HG02610 (cell line): ENCODE results near the gene TGFBR3L.

Experiments used
- ATAC-seq: cut with Tn5 transposase; IDR thresholded peaks from one replicate; pipeline ENCODE4 v1.9.1; 2021; ENCODE audit warnings: mild to moderate bottlenecking, moderate library complexity; ENCODE audit not compliant: unreplicated experiment

Gene TGFBR3L

DNA sequence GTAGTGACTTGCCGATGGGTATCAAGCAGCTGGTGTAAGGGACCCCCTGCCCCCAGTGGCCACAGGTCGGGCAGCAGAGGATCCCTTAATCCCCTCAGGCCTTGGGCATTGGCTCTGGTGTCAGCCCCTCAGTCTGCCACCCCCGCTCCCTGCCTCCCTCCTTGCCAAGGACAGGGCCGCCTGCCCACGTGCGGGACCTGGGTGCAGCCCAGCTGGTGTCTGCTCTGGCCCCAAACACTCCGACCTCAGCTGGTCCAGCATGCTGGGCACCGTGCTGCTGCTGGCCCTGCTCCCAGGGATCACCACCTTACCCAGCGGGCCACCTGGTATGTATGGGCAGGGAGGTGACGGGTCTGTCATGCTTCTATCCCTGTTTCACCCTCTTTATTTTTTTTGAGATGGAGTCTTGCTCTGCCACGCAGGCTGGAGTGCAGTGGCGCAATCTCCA lies at the start of gene TGFBR3L:
TGFBR3L (plus strand) TSS at position 233 of the 448 bp plus-strand sequence.
- ATAC-seq, result no peak

DNA sequence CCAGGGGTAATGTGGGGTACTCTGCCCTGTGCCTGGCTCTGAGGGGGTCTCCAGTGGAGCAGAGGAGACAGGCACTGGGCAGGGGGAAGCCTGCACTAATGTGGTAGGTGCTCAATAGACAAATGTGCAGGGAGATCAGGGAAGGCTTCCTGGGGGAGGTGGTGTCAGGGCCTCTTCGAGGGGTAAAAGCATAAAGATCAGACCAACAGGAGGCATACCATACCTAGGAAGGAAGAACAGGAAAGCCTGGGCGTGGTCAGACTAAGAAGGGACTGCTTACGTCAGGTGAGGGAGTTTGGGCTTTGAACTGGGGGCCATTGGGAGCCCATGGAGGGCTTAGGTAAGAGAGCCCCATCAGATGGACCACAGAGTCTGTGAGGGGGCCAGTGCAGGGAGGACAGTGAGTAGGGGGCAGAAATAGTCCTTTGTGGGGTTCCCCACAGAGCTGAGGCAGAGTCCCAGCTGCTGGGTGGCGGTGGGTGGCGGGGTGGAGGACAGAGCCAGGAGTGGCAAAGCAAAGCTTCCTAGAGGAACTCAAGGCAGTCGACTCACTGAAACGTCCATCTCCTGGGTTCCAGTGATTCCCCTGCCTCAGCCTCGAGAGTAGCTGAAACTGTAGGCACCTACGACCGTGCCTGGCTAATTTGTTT lies 49.2 kb upstream of the TGFBR3L start:
- ATAC-seq, result no peak

DNA sequence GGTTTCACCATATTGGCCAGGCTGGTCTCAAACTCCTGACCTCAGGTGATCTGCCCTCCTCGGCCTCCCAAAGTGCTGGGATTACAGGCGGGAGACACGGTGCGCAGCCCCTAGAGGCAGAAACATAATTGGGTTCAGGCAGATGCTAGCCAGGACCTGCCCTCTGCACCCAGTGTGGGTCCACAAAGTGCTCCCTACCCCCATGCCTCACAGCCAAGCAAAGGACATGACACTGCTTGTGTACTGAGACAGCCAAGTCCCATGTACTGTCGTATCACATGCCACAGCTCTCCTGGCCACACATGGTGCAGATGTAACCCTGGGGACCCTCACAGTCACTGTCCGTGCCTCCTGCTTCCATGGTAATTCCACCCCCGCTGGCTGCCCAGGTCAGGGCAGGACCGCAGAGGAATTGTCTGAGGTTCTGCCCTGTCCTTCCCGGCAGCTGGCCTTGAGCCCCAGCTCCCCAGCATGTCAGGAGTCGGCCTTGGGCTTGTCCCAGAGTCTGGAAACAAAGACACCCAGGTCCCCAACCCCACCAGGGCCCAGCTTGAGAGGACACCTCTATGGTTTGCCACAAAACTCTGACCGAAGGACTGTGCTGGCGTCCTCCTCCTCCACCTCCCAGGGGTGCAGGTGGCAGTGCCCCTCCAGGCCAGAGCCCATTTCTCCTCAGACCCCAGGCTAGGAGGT lies 48.1 kb upstream of the TGFBR3L start:
- no peak for ATAC-seq

DNA sequence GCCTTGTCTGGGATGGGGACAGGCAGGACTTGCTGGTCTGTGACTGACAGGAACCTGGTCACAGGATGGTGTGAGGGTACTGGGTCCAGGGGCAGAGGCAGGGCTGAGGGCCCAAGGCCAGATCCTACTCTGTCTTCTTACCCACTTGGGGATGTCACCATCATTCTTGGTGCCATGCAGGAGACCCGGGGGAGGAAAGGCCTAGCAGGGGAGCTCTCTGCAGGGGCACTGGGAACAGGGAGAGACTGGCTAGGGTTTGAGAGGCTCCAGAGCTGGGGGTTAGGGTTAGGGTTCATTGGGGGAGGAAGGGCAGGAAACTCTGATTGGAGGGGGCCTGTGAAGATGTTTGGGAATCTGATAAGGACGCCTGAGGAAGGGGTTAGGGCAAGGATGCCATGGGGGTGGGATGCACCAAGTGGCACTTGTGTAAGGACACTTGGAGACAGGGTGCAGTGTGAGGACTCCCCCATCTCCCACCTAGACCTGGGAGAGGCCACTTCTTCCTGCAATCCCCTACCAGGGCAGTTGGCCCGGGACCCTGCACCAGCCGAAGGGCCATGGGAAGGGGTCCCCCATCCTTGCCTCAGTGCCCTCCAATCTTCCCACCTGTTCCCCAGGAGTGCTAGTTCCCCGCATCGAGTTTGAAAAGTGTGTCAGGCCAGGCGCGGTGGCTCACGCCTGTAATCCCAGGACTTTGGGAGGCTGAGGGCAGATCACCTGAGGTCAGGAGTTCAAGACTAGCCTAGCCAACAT lies 47.4 kb upstream of the TGFBR3L start:
- no peak for ATAC-seq

DNA sequence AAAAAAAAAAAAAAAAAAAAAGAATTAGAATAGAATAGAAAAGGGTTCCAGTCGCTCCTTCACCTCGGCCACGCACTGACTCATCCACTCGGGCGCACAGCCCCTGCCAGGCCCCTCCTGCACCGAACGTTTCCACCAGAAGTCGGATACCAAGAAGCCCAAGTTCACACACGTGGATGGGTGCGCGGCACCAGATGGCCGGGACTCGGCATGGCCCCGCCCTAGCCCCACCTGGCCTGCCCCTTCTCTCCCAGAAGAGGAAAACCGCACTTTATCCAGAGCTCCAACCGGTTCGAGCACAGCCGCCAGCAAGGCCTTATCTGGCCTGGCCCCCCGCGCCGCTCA lies 46.3 kb upstream of the TGFBR3L start:
- ATAC-seq, result no peak

DNA sequence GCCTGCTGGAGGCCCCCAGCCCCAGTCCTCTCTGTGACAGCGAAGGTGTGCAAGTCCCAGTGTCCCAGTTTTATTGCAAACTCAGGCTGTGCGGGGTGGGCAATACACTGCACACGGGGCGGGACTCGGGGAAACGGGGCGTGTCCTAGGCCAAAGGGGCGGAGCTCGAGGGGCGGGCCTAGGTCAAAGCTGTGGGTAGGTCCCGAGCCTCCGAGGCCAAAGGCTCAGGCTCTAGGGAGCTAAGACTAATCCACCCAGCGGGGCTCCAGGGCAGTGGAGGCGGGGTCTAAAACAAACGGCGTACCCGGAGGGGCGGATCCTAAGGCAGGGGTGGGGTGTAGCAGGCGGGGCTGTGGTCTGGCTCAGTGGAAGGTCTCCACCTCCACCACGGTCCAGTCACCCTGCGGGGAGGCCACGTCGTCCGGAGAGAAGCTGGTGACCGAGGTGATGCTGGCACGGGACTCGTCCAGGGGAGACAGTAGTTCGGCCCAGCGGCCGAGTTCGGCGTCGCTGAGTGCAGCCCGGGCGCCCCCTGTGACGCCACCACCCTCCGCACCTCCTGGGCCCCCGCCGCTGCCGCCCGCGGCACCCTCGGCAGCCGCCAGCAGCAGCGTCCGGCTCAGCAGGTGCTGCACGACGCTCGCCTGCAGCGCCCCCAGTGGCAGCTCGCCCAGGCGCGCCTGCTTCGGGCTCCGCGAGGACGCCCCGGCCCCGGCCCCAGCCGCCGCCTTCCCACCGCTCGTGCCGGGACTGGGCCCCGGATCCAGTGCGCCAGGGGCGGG lies 45.8 kb upstream of the TGFBR3L start:
- peak; percentile 58 for ATAC-seq

DNA sequence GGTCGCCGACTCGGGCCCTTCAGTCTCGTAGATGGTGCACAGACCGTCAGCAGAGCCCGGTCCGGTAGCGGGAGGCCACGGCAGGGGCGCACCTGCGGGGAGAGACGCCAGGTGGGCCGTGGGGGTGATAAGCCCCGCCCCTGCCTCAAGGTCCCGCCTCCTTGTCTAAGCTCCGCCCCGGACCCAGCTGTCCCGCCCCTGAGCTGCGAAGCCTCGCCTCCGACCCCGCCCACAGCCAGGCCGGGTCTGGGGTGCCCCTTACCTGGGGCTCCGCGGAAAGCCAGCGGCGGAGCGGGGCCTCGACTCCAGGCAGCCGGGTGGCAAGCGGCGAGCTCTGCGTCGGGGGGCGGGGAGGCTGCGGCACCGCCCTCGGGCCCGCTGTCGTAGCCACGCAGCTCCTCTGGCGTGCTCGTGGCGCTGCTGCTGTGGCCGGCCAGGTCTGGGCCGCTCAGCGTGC lies 45.1 kb upstream of the TGFBR3L start:
- ATAC-seq, result peak; percentile 48

DNA sequence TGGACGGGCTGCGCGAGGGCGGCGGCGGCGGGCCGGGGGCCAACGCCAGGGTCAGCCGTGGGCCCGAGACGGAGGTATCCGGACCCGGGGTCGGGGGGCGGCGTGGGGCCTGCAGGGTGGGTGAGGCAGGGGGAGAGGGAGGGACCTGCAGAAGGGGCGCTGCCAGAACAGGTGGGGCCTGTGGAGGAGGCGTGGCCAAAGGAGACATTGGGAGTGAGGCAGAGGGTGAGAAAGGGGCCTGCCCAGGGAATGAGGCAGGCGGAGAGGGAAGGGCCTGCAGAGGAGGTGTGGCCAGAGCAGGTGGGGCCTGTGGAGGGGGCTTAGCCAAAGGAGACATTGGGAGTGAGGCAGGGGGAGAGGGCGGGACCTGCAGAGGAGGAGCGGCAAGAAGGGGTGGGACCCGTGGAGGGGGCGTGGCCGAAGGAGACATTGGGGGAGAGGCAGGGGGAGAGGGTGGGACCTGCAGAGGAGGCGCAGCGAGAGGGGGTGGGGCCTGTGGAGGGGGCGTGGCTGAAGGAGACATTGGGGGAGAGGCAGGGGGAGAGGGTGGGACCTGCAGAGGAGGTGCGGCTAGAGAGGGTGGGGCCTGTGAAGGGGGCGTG lies 44.6 kb upstream of the TGFBR3L start:
- peak; percentile 4 for ATAC-seq

DNA sequence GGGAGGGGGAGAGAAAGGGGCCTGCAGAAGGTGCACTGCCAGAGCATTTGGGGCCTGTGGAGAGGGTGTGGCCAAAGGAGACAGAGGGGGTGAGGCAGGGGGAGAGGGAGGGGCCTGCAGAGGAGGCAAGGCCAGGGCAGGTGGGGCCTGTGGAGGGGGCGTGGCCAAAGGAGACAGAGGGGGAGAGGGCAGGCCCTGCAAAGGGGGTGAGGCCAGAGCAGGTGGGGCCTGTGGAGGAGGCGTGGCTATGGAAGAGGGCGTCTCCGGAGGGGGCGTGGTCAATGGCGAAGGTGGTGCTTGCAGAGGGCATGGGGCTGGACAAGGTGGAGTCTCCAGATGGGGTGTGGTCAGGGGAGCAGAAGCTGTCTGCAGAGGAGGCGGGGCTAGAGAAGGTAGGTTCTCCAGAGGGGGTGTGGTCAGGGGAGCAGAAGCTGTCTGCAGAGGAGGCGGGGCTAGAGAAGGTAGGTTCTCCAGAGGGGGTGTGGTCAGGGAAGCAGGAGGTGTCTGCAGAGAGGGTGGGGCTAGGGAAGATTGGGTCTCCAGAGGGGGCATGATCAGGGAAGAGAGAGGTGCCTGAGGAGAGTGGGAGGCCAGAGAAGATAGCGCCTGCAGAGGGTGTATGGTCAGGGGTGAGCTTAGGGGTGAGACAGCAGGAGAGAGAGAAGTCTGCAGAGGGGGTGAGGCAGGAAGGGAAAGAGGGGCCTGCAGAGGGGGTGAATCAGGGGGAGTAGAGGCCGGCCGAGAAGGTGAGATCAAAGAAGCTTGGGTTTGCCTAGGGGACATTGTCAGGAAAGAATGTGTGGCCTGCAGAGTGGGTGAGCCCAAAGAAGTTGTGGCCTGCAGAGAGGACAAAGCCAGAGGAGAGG lies 43.8 kb upstream of the TGFBR3L start:
- ATAC-seq, result no peak

DNA sequence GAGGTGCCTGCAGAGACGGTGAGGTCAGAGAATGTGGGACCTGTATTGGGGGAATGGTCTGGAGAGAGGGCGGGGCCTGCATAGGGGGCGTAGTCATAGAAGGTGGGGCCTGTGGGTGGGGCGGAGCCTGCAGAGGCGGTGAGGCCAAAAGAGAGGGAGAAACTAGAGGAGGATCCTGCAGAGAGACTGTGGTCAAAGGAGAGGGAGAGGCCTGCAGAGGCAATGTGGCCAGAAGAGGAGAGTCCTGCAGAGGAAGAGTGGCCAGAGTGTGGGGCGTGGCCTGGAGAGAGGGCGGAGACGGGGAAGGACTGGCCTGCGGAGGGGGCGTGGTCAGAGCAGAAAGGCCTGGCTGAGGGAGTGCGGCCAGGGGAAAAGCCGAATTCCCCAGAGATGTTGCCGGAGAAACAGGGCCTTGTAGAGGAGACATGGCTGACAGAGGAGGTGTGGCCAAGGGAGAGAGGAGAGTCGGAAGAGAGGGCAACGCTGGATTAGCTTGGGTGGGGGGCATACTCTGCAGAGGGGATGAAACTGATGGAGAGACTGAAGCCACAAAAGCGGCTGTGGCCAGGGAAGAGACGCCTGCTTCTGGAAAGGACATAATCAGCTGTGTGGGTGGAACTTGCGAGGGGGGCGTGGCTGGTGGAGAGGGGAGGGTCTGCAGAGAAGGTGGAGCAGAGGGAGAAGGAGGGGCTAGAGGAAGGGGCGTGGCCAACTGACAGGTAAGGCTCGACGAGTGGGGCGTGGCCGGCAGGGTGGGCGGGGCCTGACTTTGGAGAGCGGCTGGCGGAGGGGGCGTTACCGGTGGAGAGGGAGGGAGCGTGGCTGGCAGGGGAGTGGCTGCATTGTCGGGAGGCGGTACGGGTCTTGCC lies 43.0 kb upstream of the TGFBR3L start:
- no peak for ATAC-seq

DNA sequence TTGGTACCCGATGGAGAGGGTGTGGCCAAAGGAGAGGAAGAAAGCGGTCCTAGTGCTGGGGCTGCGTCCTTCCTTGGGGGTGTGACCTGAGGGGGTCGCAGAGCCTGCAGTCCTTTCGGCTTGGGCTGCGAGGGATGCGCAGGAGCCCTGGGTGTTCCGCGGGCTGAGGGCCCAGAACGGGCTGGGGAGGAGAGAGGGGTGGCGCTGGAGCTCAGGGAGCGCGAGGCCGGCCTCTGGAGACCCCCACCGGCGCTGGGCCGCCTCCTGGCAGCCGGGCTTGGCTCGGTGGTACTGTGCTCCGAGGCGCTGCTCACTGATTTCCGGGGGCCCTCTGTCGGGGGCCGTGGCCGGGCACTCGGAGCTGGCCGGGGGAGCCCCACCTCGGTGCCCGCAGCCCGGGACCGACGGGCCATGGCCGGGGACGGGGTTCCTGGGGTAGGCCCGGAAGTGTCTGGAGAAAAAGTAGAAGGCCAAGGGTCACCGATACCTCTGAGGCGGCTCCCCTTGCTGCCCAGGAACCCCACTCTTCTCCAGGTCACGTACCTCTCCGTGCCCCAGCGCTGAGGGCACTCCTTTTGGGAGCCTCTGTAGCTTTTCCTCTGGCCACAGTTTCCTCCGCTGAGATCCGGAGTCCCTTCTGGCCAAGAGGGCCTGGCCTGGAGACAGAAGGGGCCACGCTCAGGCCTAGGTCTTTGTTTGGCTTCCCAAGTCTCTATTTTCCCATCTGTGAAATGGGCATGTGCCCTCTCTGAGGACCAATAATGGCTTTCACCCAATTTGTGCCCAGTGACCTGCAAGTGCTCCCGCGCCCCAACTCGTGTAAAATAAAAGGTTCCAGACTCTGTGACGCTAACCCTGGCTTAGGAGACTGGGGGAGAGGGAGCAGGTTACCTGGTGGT lies 42.1 kb upstream of the TGFBR3L start:
- ATAC-seq, result no peak

DNA sequence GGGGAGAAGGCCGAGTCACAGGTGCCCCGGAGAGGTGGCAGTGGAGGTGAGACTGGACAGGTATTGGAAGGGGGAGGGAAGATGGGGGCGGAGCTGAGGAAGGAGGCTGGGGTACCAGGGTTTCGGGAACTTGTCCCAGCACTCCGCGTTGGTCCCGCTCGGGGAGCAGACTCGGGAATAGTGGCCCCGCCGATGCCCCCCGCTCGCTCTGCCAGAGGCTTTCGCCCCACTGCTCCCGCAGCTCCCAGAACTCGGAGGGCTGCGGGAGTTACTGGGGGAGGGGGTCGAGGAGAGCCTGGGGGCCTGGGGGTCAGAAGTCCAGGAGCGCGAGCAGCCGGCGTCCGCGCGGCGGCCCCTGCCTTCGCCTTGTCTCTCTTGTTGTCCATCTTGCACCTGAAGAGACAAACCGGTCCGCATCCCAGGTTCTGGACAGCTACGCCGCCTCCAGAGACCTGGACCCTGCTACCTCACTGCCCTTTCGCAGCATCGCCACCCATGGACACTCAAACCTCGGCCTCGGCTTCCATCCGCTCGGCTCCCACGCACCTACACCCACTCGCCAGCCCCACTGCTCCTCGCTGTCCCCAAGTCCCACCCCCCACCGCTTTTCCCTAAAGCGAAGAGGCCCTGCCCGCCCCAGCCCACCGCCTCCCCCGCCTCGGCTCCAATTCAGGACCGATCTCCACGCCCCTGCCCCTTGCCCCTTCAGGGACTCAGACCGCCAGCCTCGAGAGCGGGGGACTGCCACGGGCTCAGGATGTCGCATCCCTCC lies 41.1 kb upstream of the TGFBR3L start:
- no peak for ATAC-seq

DNA sequence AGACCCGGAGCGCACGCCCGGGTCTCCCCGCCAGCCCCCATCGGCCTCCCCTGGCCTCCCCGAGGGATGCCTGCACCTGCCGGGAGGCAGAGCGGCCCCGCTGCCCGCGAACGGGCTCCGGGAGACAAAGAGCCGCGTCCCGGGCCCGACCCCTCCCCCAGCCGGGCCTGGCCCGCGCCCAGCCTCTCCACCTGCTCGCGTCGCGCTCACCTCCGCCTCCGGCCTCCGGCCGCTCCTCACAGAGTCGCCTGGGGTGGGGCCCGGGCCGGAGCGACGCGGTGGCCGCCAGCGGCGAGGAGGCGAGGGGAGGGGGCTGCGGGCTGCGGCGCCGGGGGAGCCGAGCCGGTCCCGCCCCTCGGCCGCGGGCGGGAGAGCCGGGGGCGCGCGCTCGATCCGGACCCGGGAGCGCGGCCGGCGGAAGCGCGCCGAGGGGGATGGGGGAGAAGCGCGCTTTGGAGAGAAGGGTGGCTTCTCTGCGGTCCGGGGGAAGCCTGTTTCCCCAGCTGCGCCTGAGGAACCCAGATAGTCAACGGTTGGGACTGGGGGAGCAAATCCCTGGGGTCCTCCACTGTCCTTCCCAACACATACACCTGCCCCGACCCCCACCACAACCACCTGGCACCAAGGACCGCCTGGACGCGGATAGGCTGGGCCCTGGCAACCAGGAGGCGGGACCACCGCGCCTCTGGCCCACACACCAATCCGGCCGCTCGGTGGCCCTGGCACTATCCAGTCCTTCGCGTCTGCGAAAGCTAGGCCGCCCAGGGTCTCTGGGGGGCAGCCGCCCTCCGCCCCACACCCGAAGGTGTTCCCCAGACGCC lies 40.3 kb upstream of the TGFBR3L start, which contains the start of gene PRR36:
PRR36 (minus strand) TSS at position 315 of the 821 bp plus-strand sequence. CDS start 701 bp downstream, outside the sequence.
- no peak for ATAC-seq

DNA sequence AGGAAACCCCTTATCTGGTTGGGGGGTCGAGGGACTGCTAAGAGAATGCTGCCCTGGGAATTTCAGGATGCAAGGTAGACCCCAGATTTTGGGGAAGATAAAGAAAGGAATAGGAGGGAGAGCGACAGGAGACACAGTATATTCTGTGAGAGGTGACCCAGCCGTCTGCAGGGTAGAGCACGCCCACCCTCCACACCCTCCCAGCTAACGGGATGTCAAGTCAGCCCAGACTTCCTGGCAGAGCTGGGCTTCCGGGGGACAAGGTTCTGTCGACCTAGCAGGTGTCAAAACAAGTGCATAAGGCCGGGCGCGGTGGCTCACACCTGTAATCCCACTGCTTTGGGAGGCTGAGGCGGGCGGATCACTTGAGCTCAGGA lies 39.7 kb upstream of the TGFBR3L start:
- no peak for ATAC-seq

DNA sequence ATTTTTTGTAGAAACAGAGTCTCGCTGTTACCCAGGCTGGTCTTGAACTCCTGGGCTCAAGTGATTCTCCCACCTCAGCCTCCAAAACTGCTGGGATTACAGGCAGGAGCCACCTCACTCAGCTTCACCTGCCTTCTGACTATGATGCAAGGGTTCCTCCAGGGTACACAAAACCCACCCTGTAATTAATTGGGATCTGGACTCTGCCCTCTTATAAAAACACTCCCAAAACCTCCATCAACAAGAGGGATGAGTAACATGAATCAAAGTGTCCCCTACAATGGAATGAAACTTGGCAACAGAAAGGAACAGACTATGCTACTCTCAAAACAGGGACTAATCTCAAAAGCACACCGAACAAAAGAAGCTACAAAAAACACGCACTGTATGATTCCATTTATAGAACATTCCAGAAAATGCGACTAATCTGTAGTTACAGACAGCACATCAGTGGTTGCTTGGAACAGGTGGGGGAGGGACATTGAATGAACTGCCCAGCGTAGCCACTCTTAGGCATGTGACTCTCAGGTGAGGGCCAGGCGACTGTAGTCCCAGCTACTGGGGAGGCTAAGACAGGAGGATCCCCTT lies 37.3 kb upstream of the TGFBR3L start:
- ATAC-seq, result no peak
